Measurements from ENCODE around the gene BET1L.
"Not testable (repeated sequence)": the region's sequence is repeated elsewhere in the genome, so short reads cannot be mapped to it uniquely, and the experiment has no call there.

Gene BET1L

GRCh38 chr11:207208-207862 is at the start of gene BET1L, which contains the start of gene RIC8A:
TSS of gene BET1L (minus strand) at chr11:207399. CDS start at chr11:207321, 78 bp downstream.
TSS of gene RIC8A (plus strand) at chr11:207708. CDS start at chr11:208855, 1,147 bp downstream.
- in situ Hi-C loops (cut with MboI; ENCODE audit: low sequenced_read_pairs) = no loop called here

GRCh38 chr11:255816-256215 is 48.6 kb upstream of the BET1L start:
- in situ Hi-C loops (cut with MboI; ENCODE audit: low sequenced_read_pairs) = no loop called here

- in situ Hi-C loops (cut with MboI; ENCODE audit: low sequenced_read_pairs) = no loop called here
Observed at GRCh38 chr11:255176-255575, 48.0 kb upstream of the BET1L start.

GRCh38 chr11:253886-254270 is 46.7 kb upstream of the BET1L start:
- in situ Hi-C loops (cut with MboI; ENCODE audit: low sequenced_read_pairs) = no loop called here

GRCh38 chr11:253160-253885 is 46.1 kb upstream of the BET1L start:
- in situ Hi-C loops (cut with MboI; ENCODE audit: low sequenced_read_pairs) = no loop called here

GRCh38 chr11:252666-253065 is 45.5 kb upstream of the BET1L start:
- in situ Hi-C loops (cut with MboI; ENCODE audit: low sequenced_read_pairs) = no loop called here

GRCh38 chr11:251550-251949 is 44.4 kb upstream of the BET1L start:
- in situ Hi-C loops (cut with MboI; ENCODE audit: low sequenced_read_pairs) = no loop called here

GRCh38 chr11:250740-251299 is 43.6 kb upstream of the BET1L start:
- in situ Hi-C loops (cut with MboI; ENCODE audit: low sequenced_read_pairs) = no loop called here

- in situ Hi-C loops (cut with MboI; ENCODE audit: low sequenced_read_pairs) = no loop called here
Observed at GRCh38 chr11:250274-250673, 43.1 kb upstream of the BET1L start.

- in situ Hi-C loops (cut with MboI; ENCODE audit: low sequenced_read_pairs) = no loop called here
Observed at GRCh38 chr11:249062-249461, 41.9 kb upstream of the BET1L start.

- in situ Hi-C loops (cut with MboI; ENCODE audit: low sequenced_read_pairs) = no loop called here
Observed at GRCh38 chr11:244376-244775, 37.2 kb upstream of the BET1L start.

- in situ Hi-C loops (cut with MboI; ENCODE audit: low sequenced_read_pairs) = no loop called here
Observed at GRCh38 chr11:241634-242033, 34.4 kb upstream of the BET1L start.

GRCh38 chr11:240315-240714 is 33.1 kb upstream of the BET1L start:
- in situ Hi-C loops (cut with MboI; ENCODE audit: low sequenced_read_pairs) = no loop called here

- in situ Hi-C loops (cut with MboI; ENCODE audit: low sequenced_read_pairs) = not testable (repeated sequence)
Observed at GRCh38 chr11:238346-238745, 31.1 kb upstream of the BET1L start.

- in situ Hi-C loops (cut with MboI; ENCODE audit: low sequenced_read_pairs) = no loop called here
Observed at GRCh38 chr11:236774-237767, 29.9 kb upstream of the BET1L start, which contains the start of gene PSMD13. TSS of gene PSMD13 (plus strand) at chr11:236976. CDS start at chr11:237050, 74 bp downstream.

GRCh38 chr11:235997-236773 is 29.0 kb upstream of the BET1L start, which contains the start of gene SIRT3:
TSS of gene SIRT3 (minus strand) at chr11:236342. CDS start at chr11:236328, 14 bp downstream.
- in situ Hi-C loops (cut with MboI; ENCODE audit: low sequenced_read_pairs) = no loop called here

GRCh38 chr11:235609-235996 is 28.4 kb upstream of the BET1L start:
- in situ Hi-C loops (cut with MboI; ENCODE audit: low sequenced_read_pairs) = no loop called here

GRCh38 chr11:235180-235579 is 28.0 kb upstream of the BET1L start:
- in situ Hi-C loops (cut with MboI; ENCODE audit: low sequenced_read_pairs) = no loop called here

- in situ Hi-C loops (cut with MboI; ENCODE audit: low sequenced_read_pairs) = no loop called here
Observed at GRCh38 chr11:232783-233565, 25.8 kb upstream of the BET1L start.
